B cell (primary cell): ENCODE data around the gene ASTN2. TPM values are rescaled to one million over a fixed set of nuclear protein-coding genes. Genes with fewer than 3 reads are reported as not detected.

Experiments used
- ATAC-seq: fragments of 200-7000 bp; cut with Tn5 transposase; one replicate; pipeline ENCODE4 v1.10.0; 2021; ENCODE audit warnings: low read depth, mild to moderate bottlenecking, moderate number of reproducible peaks, moderate library complexity
- CTCF ChIA-PET: fragments of 350-600 bp; sonication (Branson Sonifier 250); formaldehyde crosslinking; loops from one replicate; lab custom pipeline; 2021; ENCODE audit warnings: antibody characterized with exemption, inconsistent platforms; lab: Charles Lee
- POLR2A ChIA-PET: fragments of 350-600 bp; sonication (Branson Sonifier 250); formaldehyde crosslinking; loops from one replicate; lab custom pipeline; 2021; ENCODE audit warnings: antibody characterized with exemption; lab: Charles Lee
- DNase-seq: peaks from one replicate; pipeline ENCODE4 v3.0.0; 2013
- H2AFZ ChIP-seq: 2 replicates; pipeline ENCODE4 v1.6.1; 2012; ENCODE audit warnings: mild to moderate bottlenecking, low read depth, low read length; ENCODE audit not compliant: insufficient read depth, poor library complexity, severe bottlenecking
- H3K27ac ChIP-seq, 2 donors: 1 replicate in 1 of 2; 2 replicates in 1 of 2; pipeline ENCODE4 v1.5.1; 2012 to 2013; ENCODE audit warnings: low read length in 2 of 2, mild to moderate bottlenecking in 2 of 2, moderate library complexity in 1 of 2
- H3K27me3 ChIP-seq, 4 experiments: fragments of 200-600 bp in 1 of 4; sonication (generic) in 1 of 4; replicated peaks in 1 of 4; 1 replicate in 2 of 4; 2 replicates in 2 of 4; pipeline versions ENCODE4 v1.6.1 to v1.7.0; 2013 to 2016; ENCODE audit warnings: low read length in 3 of 4, mild to moderate bottlenecking in 2 of 4, mixed read lengths in 1 of 4, moderate library complexity in 1 of 4; ENCODE audit not compliant: insufficient read depth in 4 of 4, control insufficient read depth in 3 of 4; ENCODE audit errors: control extremely low read depth in 1 of 4
- H3K36me3 ChIP-seq, 2 experiments: replicated peaks in 1 of 2; 1 replicate in 1 of 2; 2 replicates in 1 of 2; pipeline versions ENCODE4 v1.6.1 to v1.7.1; 2013; ENCODE audit warnings: low read length in 1 of 2; ENCODE audit not compliant: insufficient read depth in 2 of 2, control insufficient read depth in 1 of 2; ENCODE audit errors: control extremely low read depth in 1 of 2, extremely low read depth in 1 of 2
- H3K4me1 ChIP-seq, 2 donors: fragments of 200-600 bp in 1 of 2; sonication (generic) in 1 of 2; 1 replicate in 1 of 2; 2 replicates in 1 of 2; pipeline versions ENCODE4 v1.5.1 to v1.6.1; 2013 to 2017; ENCODE audit warnings: low read length in 2 of 2; ENCODE audit not compliant: control insufficient read depth in 2 of 2, insufficient read depth in 2 of 2
- H3K4me2 ChIP-seq: replicated peaks from 2 replicates; pipeline ENCODE3; 2012; ENCODE audit warnings: mild to moderate bottlenecking, low read depth, low read length; ENCODE audit not compliant: poor library complexity, severe bottlenecking
- H3K4me3 ChIP-seq, 5 experiments: fragments of 200-600 bp in 1 of 5; sonication (generic) in 1 of 5; 1 replicate in 3 of 5; 2 replicates in 2 of 5; pipeline versions ENCODE4 v1.5.1 to v1.7.0; 2011 to 2016; ENCODE audit warnings: low read length in 4 of 5, mild to moderate bottlenecking in 4 of 5, low read depth in 2 of 5, control low read depth in 1 of 5, moderate library complexity in 1 of 5; ENCODE audit not compliant: insufficient read depth in 1 of 5; ENCODE audit errors: control extremely low read depth in 1 of 5, extremely low read depth in 1 of 5
- H3K79me2 ChIP-seq: fragments of 200-600 bp; sonication (generic); one replicate; pipeline ENCODE4 v1.6.0; 2016; ENCODE audit warnings: low read length; ENCODE audit not compliant: control insufficient read depth, insufficient read depth
- H3K9ac ChIP-seq: fragments of 200-600 bp; sonication (generic); 2 replicates; pipeline ENCODE4 v1.6.1; 2017; ENCODE audit warnings: mild to moderate bottlenecking, low read length, moderate library complexity
- H3K9me3 ChIP-seq, 3 donors: one replicate each; pipeline versions ENCODE4 v1.6.1 to v1.7.1; 2013; ENCODE audit warnings: low read length in 2 of 3; ENCODE audit not compliant: control insufficient read depth in 2 of 3, insufficient read depth in 1 of 3; ENCODE audit errors: control extremely low read depth in 1 of 3
- H4K20me1 ChIP-seq: 2 replicates; pipeline ENCODE4 v1.6.0; 2012; ENCODE audit warnings: mild to moderate bottlenecking, low read length; ENCODE audit not compliant: insufficient read depth, control insufficient read depth, poor library complexity, severe bottlenecking
- H3K27ac Mint-ChIP-seq: one replicate; pipeline ENCODE4 v1.8.0; 2021; ENCODE audit warnings: mixed read lengths
- H3K27me3 Mint-ChIP-seq: one replicate; pipeline ENCODE4 v1.8.0; 2021; ENCODE audit warnings: mixed read lengths
- H3K4me1 Mint-ChIP-seq: one replicate; pipeline ENCODE4 v1.8.0; 2021; ENCODE audit warnings: mixed read lengths
- H3K4me3 Mint-ChIP-seq: one replicate; pipeline ENCODE4 v1.8.0; 2021; ENCODE audit warnings: mixed read lengths
- H3K9me3 Mint-ChIP-seq: one replicate; pipeline ENCODE4 v1.8.0; 2022; ENCODE audit warnings: mixed read lengths; ENCODE audit not compliant: insufficient read depth
- EZH2 ChIP-seq: IDR thresholded peaks from 2 replicates; pipeline ENCODE4 v1.6.1; 2012; ENCODE audit warnings: borderline replicate concordance, low read depth, mild to moderate bottlenecking, moderate library complexity, low read length; ENCODE audit not compliant: insufficient read depth, poor library complexity, severe bottlenecking
- WGBS: methylation state at CpG from one replicate; pipeline ENCODE4 v1.1.5; 2013; ENCODE audit warnings: missing lambda C conversion rate; ENCODE audit not compliant: insufficient coverage; 5-methylcytosine and 5-hydroxymethylcytosine counted together
- intact Hi-C: fragments of 100-400 bp; cut with micrococcal nuclease; formaldehyde crosslinking; loops from one replicate; pipeline ENCODE4 v1.10.0; 2022
- polyA plus RNA-seq: library from polyadenylated mRNA; depleted of rRNA; stranded (reverse); fragments of >200 nt; gene quantifications from 2 replicates; pipeline ENCODE4 v1.2.3, GENCODE V29; 2012
- total RNA-seq, 2 donors: library from RNA; stranded (reverse); fragments of 120-200 nt in 1 of 2; gene quantifications; 1 replicate in 1 of 2; 2 replicates in 1 of 2; pipeline versions ENCODE4 v1.2.3 to v1.2.4, GENCODE V29; 2013 to 2022
- TF ChIP-seq, protein P1 (sequence below): fragments of 200-600 bp; IDR thresholded peaks from one replicate; pipeline ENCODE4 v1.8.0; 2022; ENCODE audit warnings: antibody characterized with exemption, mild to moderate bottlenecking

ASTN2 gene
- total and polyA plus RNA-seq, 2 donors (not counting 1 experiment from before 2014, with no cell fraction given): 1.2 to 3.6 TPM

DNA sequence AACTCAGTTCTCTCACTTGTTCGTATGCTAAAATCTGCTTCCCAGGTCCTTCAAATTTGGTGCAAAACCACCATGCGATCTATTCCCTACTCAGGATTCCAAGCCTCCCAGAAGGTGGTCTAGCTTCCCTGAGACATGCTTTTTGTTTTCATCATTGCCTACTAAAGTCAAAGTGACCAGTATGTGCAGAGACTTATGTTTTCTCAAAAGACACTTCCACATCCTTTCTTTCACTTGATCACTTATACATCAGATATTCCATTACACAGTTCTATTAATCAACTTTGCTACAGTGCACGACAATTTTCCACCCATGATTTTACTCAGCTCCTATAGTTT is 1019.2 kb downstream of the ASTN2 start:
- Histone ChIP-seq H4K20me1 (no peaks in the 10 kb centered on the region), H3K36me3 (no peaks in the 10 kb centered on the region), H3K27me3 (no peaks in the 10 kb centered on the region), H3K79me2 (no peaks in the 10 kb centered on the region), H3K9me3 (no peaks in the 10 kb centered on the region), H3K9ac (no peak overlapping the region), H3K27ac (no peak overlapping the region), H3K4me1 (no peaks in the 10 kb centered on the region), H2AFZ (no peak overlapping the region), H3K4me2 (no peak overlapping the region), H3K4me3 (no peak overlapping the region)
- WGBS: 89% methylated on average over 2 of the region's 3 CpGs
- no peak overlapping the region for H3K27ac Mint-ChIP-seq
- no peak for TF ChIP-seq EZH2
- TF ChIP-seq, protein P1, sequence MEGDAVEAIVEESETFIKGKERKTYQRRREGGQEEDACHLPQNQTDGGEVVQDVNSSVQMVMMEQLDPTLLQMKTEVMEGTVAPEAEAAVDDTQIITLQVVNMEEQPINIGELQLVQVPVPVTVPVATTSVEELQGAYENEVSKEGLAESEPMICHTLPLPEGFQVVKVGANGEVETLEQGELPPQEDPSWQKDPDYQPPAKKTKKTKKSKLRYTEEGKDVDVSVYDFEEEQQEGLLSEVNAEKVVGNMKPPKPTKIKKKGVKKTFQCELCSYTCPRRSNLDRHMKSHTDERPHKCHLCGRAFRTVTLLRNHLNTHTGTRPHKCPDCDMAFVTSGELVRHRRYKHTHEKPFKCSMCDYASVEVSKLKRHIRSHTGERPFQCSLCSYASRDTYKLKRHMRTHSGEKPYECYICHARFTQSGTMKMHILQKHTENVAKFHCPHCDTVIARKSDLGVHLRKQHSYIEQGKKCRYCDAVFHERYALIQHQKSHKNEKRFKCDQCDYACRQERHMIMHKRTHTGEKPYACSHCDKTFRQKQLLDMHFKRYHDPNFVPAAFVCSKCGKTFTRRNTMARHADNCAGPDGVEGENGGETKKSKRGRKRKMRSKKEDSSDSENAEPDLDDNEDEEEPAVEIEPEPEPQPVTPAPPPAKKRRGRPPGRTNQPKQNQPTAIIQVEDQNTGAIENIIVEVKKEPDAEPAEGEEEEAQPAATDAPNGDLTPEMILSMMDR: no peak
- no peaks in the 10 kb centered on the region for H3K27me3 Mint-ChIP-seq
- ATAC-seq (no peak), DNase-seq (no peak)
- intact Hi-C loops: no loop called here
- POLR2A ChIA-PET: no interaction called here
- no peaks in the 10 kb centered on the region for H3K4me1 Mint-ChIP-seq
- CTCF ChIA-PET: no interaction called here
- no peaks in the 10 kb centered on the region for H3K9me3 Mint-ChIP-seq
- H3K4me3 Mint-ChIP-seq: no peak overlapping the region

DNA sequence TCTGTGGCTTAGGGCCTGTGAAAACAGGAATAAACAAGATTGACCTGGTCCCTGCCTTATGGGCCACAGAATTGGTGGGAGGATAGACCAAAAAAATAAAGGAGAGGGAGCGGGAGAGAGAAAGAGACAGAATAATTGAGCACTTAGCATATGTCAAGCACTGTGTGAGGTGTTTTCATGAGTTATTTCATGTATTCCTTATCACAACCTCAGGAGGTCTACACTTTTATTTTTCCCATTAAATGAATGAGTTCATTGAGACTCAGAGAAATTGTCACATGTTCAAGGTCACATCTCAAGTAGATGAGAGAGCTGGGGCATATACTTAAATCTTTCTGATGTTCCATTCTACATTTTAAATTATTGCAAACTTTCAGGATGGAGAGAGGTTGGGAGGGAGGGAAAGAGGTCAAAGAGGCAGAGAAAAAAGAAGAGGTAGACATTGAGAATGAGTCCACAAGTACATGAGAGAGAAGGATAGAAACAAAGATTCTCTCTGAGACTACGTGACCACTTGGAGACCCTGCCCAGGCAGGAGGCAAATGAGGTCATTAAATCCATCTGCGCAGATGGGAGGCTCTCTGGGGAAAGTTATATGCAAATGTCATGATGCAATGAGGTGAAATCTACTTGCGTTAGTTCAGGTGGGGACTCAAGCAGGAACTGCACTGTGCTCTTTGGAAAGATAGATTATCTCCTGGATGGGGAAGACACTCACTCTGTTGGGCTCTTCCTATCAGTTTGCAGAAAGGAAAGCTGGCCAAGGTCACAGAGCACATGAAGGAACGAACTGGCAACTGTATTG is 1019.8 kb downstream of the ASTN2 start:
- H4K20me1 ChIP-seq: no peaks in the 10 kb centered on the region
- H3K27ac ChIP-seq: no peak overlapping the region
- no peaks in the 10 kb centered on the region for H3K4me1 ChIP-seq
- H3K4me2 ChIP-seq: no peak overlapping the region
- ATAC-seq (no peak), DNase-seq (no peak)
- H3K9me3 ChIP-seq: no peaks in the 10 kb centered on the region
- Mint-ChIP-seq H3K4me1 (no peaks in the 10 kb centered on the region), H3K4me3 (no peak overlapping the region), H3K9me3 (no peaks in the 10 kb centered on the region), H3K27ac (no peak overlapping the region), H3K27me3 (no peaks in the 10 kb centered on the region)
- no peaks in the 10 kb centered on the region for H3K79me2 ChIP-seq
- H3K27me3 ChIP-seq: no peaks in the 10 kb centered on the region
- H3K4me3 ChIP-seq: no peak overlapping the region
- H3K9ac ChIP-seq: no peak overlapping the region
- intact Hi-C loops: no loop called here
- POLR2A ChIA-PET: no interaction called here
- no peak for TF ChIP-seq EZH2
- TF ChIP-seq, protein P1: no peak
- WGBS: 84% methylated on average over 4 of the region's 5 CpGs
- H3K36me3 ChIP-seq: no peaks in the 10 kb centered on the region
- CTCF ChIA-PET: no interaction called here
- no peak overlapping the region for H2AFZ ChIP-seq
